ENCODE results near the gene GPANK1. TPM values are rescaled to one million over a fixed set of nuclear protein-coding genes. Genes with fewer than 3 reads are reported as not detected.

The GPANK1 gene
- total RNA-seq, 5 donors from 2014 or later (not counting 1 experiment from before 2014, with no cell fraction given): 13.0 to 27.6 (median 23.3) TPM

DNA sequence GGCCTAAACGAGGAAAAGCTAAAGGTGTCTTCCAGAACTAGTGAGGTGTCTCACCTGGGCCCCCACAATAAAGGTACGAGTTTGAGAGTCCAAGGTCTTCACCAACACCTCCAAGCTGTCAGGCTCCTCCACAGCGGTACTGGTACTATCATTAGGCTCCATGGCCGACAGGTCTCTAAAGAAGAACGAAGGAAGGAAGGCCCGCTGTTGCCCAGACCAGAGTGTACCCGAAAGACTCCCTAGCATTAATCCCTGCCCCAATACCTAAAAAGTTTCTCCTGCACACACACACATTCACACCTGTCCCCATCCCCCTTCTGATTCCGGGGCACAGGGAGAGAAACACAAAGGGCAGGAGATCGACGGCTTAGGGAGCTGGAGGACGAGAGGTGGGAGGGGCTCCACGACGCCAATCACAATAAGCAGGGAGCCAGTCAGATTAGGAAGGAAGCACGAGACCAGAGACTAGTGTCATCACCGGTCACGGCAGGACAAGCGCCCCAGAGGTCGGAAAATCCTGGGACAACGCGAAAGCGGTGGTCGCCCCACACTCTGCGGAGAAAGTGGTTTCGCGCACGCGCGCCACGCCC is 13.1 kb downstream of the GPANK1 start:
- H3K9me3 ChIP-seq: no peaks in the 10 kb centered on the region
- ChIA-PET CTCF (interaction anchor here (0.5 to 2.4 kb wide), 4 partner anchors 13 to 1053 kb away, joined by 3 to 10 read pairs (median 5); partner anchors contain the start of genes GPANK1 (in 1 of the 2) and HSPA1B (in 1 of the 2)), POLR2A (interaction anchor here (0.6 to 2.5 kb wide), 4 partner anchors 13 to 110 kb away, joined by 3 to 11 read pairs (median 4); partner anchors contain the start of genes CSNK2B (in 1 of the 2) and GPANK1 (in 1 of the 2))
- H3K4me1 Mint-ChIP-seq: peaks cover 42 to 52% (median 51%) of the 10 kb centered on the region in 3 donors
- H3K36me3 Mint-ChIP-seq: peaks cover 27% of the 10 kb centered on the region
- peak in 2 of 4 experiments; percentile 28 to 33 for ATAC-seq (replicated peaks in 1 of 4)
- H3K27me3 ChIP-seq (replicated peaks in 1 of 2; ENCODE audit: control insufficient read depth in 2 of 2, extremely low read depth in 1 of 2, insufficient read depth in 2 of 2, low read length in 1 of 2): no peaks in the 10 kb centered on the region
- no peak for DNase-seq
- no peaks in the 10 kb centered on the region for H3K27me3 Mint-ChIP-seq
- H3K4me3 Mint-ChIP-seq: peak overlapping the region; percentile 82 to 95 (median 90)
- 4% methylated on average over 21 of the region's 29 CpGs for WGBS (ENCODE audit: insufficient coverage)
- peaks cover 15 to 24% of the 10 kb centered on the region in 2 experiments for H3K4me1 ChIP-seq (ENCODE audit: control insufficient read depth in 1 of 2, extremely low read depth in 1 of 2, insufficient read depth in 2 of 2, low read length in 2 of 2)
- H3K27ac ChIP-seq (ENCODE audit: low read length): peak overlapping the region; percentile 98
- H3K4me3 ChIP-seq (ENCODE audit: control insufficient read depth in 1 of 2, extremely low read depth in 1 of 2, low read length in 1 of 2): peak overlapping the region; percentile 75 to 90
- H3K27ac Mint-ChIP-seq: peak overlapping the region; percentile 98 to 100
- no peaks in the 10 kb centered on the region for H3K9me3 Mint-ChIP-seq
- H3K36me3 ChIP-seq (ENCODE audit: control insufficient read depth in 2 of 2, extremely low read depth in 1 of 2, insufficient read depth in 1 of 2, low read length in 1 of 2): peaks cover 18 to 53% of the 10 kb centered on the region in 2 donors

- peak overlapping the region in 1 of 2 donors; percentile 2 for H3K27ac Mint-ChIP-seq
- H3K36me3 ChIP-seq (ENCODE audit: control insufficient read depth in 2 of 2, extremely low read depth in 1 of 2, insufficient read depth in 1 of 2, low read length in 1 of 2): peaks cover 53 to 92% of the 10 kb centered on the region in 2 donors
- H3K36me3 Mint-ChIP-seq: peaks cover 53% of the 10 kb centered on the region
- POLR2A ChIA-PET: interaction anchor here in 1 of 2 donors (0.6 kb wide), 1 partner anchor 1038 kb away, joined by 12 read pairs; no protein-coding TSS in a partner anchor
- DNase-seq (no peak), ATAC-seq (replicated peaks in 1 of 4) (no peak)
- no peaks in the 10 kb centered on the region for H3K9me3 ChIP-seq
- H3K9me3 Mint-ChIP-seq: no peaks in the 10 kb centered on the region
- H3K27ac ChIP-seq (ENCODE audit: low read length): no peak overlapping the region
- H3K27me3 Mint-ChIP-seq: no peaks in the 10 kb centered on the region
- H3K4me1 Mint-ChIP-seq: peaks cover 18 to 19% (median 18%) of the 10 kb centered on the region in 3 donors
- CTCF ChIA-PET: no interaction called here
- no peaks in the 10 kb centered on the region for H3K27me3 ChIP-seq (replicated peaks in 1 of 2; ENCODE audit: control insufficient read depth in 2 of 2, extremely low read depth in 1 of 2, insufficient read depth in 2 of 2, low read length in 1 of 2)
- WGBS (ENCODE audit: insufficient coverage): 96% methylated on average over 4 of the region's 9 CpGs
- no peak overlapping the region for H3K4me3 ChIP-seq (ENCODE audit: control insufficient read depth in 1 of 2, extremely low read depth in 1 of 2, low read length in 1 of 2)
- H3K4me1 ChIP-seq (ENCODE audit: control insufficient read depth in 1 of 2, extremely low read depth in 1 of 2, insufficient read depth in 2 of 2, low read length in 2 of 2): peaks cover 2 to 3% of the 10 kb centered on the region in 2 experiments
- no peak overlapping the region for H3K4me3 Mint-ChIP-seq
Observed at GRCh38 chr6:31645325-31645724, 19.5 kb downstream of the GPANK1 start.

DNA sequence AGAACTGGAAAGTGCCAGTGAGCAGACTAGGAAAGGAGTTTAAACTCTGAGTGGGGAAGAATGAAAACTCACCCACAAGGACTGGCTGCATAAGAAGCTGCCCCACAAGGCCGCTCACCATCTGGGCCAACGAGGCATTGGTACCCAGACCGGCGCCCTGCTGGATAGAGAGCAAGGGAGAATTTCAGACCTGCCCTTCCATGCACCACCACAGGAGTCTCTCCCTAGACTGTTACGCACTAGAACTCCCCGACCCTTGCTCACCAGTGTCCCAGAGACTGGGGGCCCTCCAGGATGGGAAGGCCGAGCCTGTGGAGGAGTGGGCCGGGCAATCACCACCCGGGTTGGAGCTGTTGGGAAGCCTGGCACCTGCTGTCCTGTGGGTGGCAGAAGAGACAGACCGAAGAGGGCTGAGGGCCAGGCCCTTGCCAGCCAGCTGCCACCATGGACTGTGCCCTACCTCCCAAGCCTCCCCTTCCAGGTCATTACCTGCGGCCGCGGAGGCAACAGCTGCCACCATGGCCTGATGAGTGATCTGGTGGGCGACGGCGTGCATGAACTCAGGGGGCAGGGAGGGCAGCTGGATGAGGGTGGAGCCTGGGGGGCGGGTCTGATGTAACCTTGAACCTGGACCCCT is 20.9 kb downstream of the GPANK1 start:
- ChIA-PET CTCF (interaction anchor here (0.7 kb wide), 2 partner anchors 73 to 1101 kb away, joined by 3 to 4 read pairs; no protein-coding TSS in a partner anchor), POLR2A (interaction anchor here in 1 of 2 donors (0.6 to 0.7 kb wide), 2 partner anchors 9 to 20 kb away, joined by 5 read pairs; no protein-coding TSS in a partner anchor)
- Mint-ChIP-seq H3K9me3 (no peaks in the 10 kb centered on the region), H3K27me3 (no peaks in the 10 kb centered on the region), H3K4me3 (no peak overlapping the region), H3K27ac (no peak overlapping the region), H3K4me1 (peaks cover 6 to 10% (median 8%) of the 10 kb centered on the region in 3 donors), H3K36me3 (peaks cover 55% of the 10 kb centered on the region)
- H3K36me3 ChIP-seq (ENCODE audit: control insufficient read depth in 2 of 2, extremely low read depth in 1 of 2, insufficient read depth in 1 of 2, low read length in 1 of 2): peaks cover 48 to 93% of the 10 kb centered on the region in 2 donors
- no peaks in the 10 kb centered on the region for H3K9me3 ChIP-seq
- DNase-seq: no peak
- no peak for ATAC-seq (replicated peaks in 1 of 4)
- H3K4me3 ChIP-seq (ENCODE audit: control insufficient read depth in 1 of 2, extremely low read depth in 1 of 2, low read length in 1 of 2): no peak overlapping the region
- no peak overlapping the region for H3K27ac ChIP-seq (ENCODE audit: low read length)
- peaks cover 0 to 2% of the 10 kb centered on the region in 2 experiments for H3K4me1 ChIP-seq (ENCODE audit: control insufficient read depth in 1 of 2, extremely low read depth in 1 of 2, insufficient read depth in 2 of 2, low read length in 2 of 2)
- no peaks in the 10 kb centered on the region for H3K27me3 ChIP-seq (replicated peaks in 1 of 2; ENCODE audit: control insufficient read depth in 2 of 2, extremely low read depth in 1 of 2, insufficient read depth in 2 of 2, low read length in 1 of 2)
- WGBS (ENCODE audit: insufficient coverage): 93% methylated on average over 5 of the region's 17 CpGs

DNA sequence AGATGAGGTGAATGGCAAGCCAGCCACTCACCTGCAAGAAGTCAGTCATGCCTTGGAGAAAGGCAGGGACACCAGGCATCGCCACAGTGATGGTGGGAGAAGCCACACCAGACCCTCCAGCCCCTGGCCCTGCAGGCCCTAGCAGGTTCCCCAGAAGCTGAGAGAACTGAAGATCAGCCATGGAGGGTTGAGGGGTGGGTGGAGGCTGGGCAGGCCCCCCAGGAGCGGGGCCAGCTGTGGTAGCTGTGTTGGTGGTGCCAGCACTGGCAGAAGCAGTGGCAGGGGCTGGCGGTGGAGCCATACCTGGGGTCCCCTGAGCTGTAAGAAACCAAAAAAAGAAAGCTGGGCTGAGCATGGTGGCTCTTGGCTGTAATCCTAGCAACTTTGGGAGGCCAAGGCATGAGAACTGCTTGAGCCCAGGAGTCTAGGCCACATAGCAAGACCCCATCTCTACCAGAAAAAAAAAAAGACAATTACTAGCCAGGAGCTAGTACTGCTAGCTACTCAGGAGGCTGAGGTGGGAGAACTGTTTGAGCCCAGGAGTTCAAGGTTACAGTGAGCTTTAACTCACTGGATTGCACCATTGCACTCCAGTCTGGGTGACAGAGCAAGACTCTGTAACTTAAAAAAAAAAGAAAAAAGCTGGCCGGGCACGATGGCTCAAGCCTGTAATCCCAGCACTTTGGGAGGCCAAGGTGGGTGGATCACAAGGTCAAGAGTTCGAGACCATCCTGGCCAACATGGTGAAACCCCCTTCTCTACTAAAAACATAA is 21.8 kb downstream of the GPANK1 start:
- H3K4me3 ChIP-seq (ENCODE audit: control insufficient read depth in 1 of 2, extremely low read depth in 1 of 2, low read length in 1 of 2): no peak overlapping the region
- H3K36me3 ChIP-seq (ENCODE audit: control insufficient read depth in 2 of 2, extremely low read depth in 1 of 2, insufficient read depth in 1 of 2, low read length in 1 of 2): peaks cover 42 to 93% of the 10 kb centered on the region in 2 donors
- H3K9me3 ChIP-seq: no peaks in the 10 kb centered on the region
- H3K36me3 Mint-ChIP-seq: peaks cover 51% of the 10 kb centered on the region
- peaks cover 0 to 2% of the 10 kb centered on the region in 2 experiments for H3K4me1 ChIP-seq (ENCODE audit: control insufficient read depth in 1 of 2, extremely low read depth in 1 of 2, insufficient read depth in 2 of 2, low read length in 2 of 2)
- no peaks in the 10 kb centered on the region for H3K27me3 Mint-ChIP-seq
- no peaks in the 10 kb centered on the region for H3K27me3 ChIP-seq (replicated peaks in 1 of 2; ENCODE audit: control insufficient read depth in 2 of 2, extremely low read depth in 1 of 2, insufficient read depth in 2 of 2, low read length in 1 of 2)
- no peak for ATAC-seq (replicated peaks in 1 of 4)
- H3K4me1 Mint-ChIP-seq: peaks cover 5 to 6% (median 5%) of the 10 kb centered on the region in 3 donors
- no peak overlapping the region for H3K27ac ChIP-seq (ENCODE audit: low read length)
- H3K27ac Mint-ChIP-seq: no peak overlapping the region
- no peaks in the 10 kb centered on the region for H3K9me3 Mint-ChIP-seq
- ChIA-PET CTCF (interaction anchor here in 1 of 2 donors (0.7 kb wide), 1 partner anchor 1100 kb away, joined by 4 read pairs; no protein-coding TSS in a partner anchor), POLR2A (no interaction called here)
- WGBS (ENCODE audit: insufficient coverage): 100% methylated on average over 4 of the region's 6 CpGs
- H3K4me3 Mint-ChIP-seq: no peak overlapping the region
- no peak for DNase-seq

GRCh38 chr6:31641370-31641769 is 23.4 kb downstream of the GPANK1 start:
- POLR2A ChIA-PET: no interaction called here
- WGBS (ENCODE audit: insufficient coverage): no CpG with 5 or more reads among the region's 4 CpGs

GRCh38 chr6:31640612-31641011 is 24.2 kb downstream of the GPANK1 start:
- ChIA-PET POLR2A (interaction anchor here in 1 of 2 donors (0.5 kb wide), 2 partner anchors 66 to 209 kb away, joined by 4 to 11 read pairs; partner anchors contain the start of gene LY6G6F), CTCF (interaction anchor here in 1 of 2 donors (0.6 kb wide), 1 partner anchor 25 kb away, joined by 3 read pairs; no protein-coding TSS in a partner anchor)
- Histone ChIP-seq H3K4me1 (ENCODE audit: control insufficient read depth in 1 of 2, extremely low read depth in 1 of 2, insufficient read depth in 2 of 2, low read length in 2 of 2) (peaks cover 0 to 2% of the 10 kb centered on the region in 2 experiments), H3K27me3 (replicated peaks in 1 of 2; ENCODE audit: control insufficient read depth in 2 of 2, extremely low read depth in 1 of 2, insufficient read depth in 2 of 2, low read length in 1 of 2) (no peaks in the 10 kb centered on the region), H3K27ac (ENCODE audit: low read length) (no peak overlapping the region), H3K4me3 (ENCODE audit: control insufficient read depth in 1 of 2, extremely low read depth in 1 of 2, low read length in 1 of 2) (no peak overlapping the region), H3K36me3 (ENCODE audit: control insufficient read depth in 2 of 2, extremely low read depth in 1 of 2, insufficient read depth in 1 of 2, low read length in 1 of 2) (peaks cover 43 to 96% of the 10 kb centered on the region in 2 donors), H3K9me3 (no peaks in the 10 kb centered on the region)
- Mint-ChIP-seq H3K4me3 (no peak overlapping the region), H3K4me1 (peaks cover 4 to 5% (median 4%) of the 10 kb centered on the region in 3 donors), H3K27ac (peak overlapping the region in 1 of 2 donors; percentile 48), H3K9me3 (no peaks in the 10 kb centered on the region), H3K27me3 (no peaks in the 10 kb centered on the region), H3K36me3 (peaks cover 57% of the 10 kb centered on the region)
- DNase-seq: no peak
- WGBS (ENCODE audit: insufficient coverage): 89% methylated on average over 3 of the region's 6 CpGs
- no peak for ATAC-seq (replicated peaks in 1 of 4)

More at GRCh38 chr6:31641370-31641769, 23.4 kb downstream of the GPANK1 start:
- H3K36me3 Mint-ChIP-seq: peaks cover 53% of the 10 kb centered on the region
- Histone ChIP-seq H3K27ac (ENCODE audit: low read length) (no peak overlapping the region), H3K4me1 (ENCODE audit: control insufficient read depth in 1 of 2, extremely low read depth in 1 of 2, insufficient read depth in 2 of 2, low read length in 2 of 2) (peaks cover 0 to 2% of the 10 kb centered on the region in 2 experiments), H3K4me3 (ENCODE audit: control insufficient read depth in 1 of 2, extremely low read depth in 1 of 2, low read length in 1 of 2) (no peak overlapping the region), H3K36me3 (ENCODE audit: control insufficient read depth in 2 of 2, extremely low read depth in 1 of 2, insufficient read depth in 1 of 2, low read length in 1 of 2) (peaks cover 38 to 95% of the 10 kb centered on the region in 2 donors), H3K27me3 (replicated peaks in 1 of 2; ENCODE audit: control insufficient read depth in 2 of 2, extremely low read depth in 1 of 2, insufficient read depth in 2 of 2, low read length in 1 of 2) (no peaks in the 10 kb centered on the region), H3K9me3 (no peaks in the 10 kb centered on the region)
- peaks cover 4 to 6% (median 5%) of the 10 kb centered on the region in 3 donors for H3K4me1 Mint-ChIP-seq
- no peaks in the 10 kb centered on the region for H3K27me3 Mint-ChIP-seq
- CTCF ChIA-PET: no interaction called here
- no peaks in the 10 kb centered on the region for H3K9me3 Mint-ChIP-seq
- H3K27ac Mint-ChIP-seq: peak overlapping the region in 1 of 2 donors; percentile 48
- no peak overlapping the region for H3K4me3 Mint-ChIP-seq
- no peak for ATAC-seq (replicated peaks in 1 of 4)
- DNase-seq: no peak
